NCI-H345 (cell line): ENCODE measurements around the gene TTLL5.
"Not testable (repeated sequence)": the region's sequence is repeated elsewhere in the genome, so short reads cannot be mapped to it uniquely, and the experiment has no call there.

ENCODE experiments used
- DNase-seq: peaks from one replicate; lab custom pipeline; 2025; lab: John Stamatoyannopoulos, UW

TTLL5 gene

DNA sequence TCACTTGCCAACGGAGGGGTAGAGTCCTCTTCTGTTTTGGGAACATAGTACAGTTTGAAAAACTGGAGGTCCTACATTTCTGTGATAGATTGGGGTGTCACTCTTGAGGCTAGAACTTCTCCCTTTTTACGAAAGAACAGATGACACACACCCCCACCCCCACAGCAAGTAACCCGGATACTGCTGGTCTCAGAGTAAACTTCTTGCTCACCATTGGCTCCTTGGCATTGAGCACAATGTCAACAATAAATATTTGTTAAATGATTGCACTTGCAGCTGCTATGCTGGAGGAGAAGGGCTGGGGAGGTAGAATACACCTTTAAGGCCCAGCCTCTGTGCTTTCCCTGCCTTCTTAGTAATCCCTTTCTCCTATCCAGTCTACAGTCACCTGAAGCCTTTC is 170.9 kb downstream of the TTLL5 start:
- DNase-seq = no peak

DNA sequence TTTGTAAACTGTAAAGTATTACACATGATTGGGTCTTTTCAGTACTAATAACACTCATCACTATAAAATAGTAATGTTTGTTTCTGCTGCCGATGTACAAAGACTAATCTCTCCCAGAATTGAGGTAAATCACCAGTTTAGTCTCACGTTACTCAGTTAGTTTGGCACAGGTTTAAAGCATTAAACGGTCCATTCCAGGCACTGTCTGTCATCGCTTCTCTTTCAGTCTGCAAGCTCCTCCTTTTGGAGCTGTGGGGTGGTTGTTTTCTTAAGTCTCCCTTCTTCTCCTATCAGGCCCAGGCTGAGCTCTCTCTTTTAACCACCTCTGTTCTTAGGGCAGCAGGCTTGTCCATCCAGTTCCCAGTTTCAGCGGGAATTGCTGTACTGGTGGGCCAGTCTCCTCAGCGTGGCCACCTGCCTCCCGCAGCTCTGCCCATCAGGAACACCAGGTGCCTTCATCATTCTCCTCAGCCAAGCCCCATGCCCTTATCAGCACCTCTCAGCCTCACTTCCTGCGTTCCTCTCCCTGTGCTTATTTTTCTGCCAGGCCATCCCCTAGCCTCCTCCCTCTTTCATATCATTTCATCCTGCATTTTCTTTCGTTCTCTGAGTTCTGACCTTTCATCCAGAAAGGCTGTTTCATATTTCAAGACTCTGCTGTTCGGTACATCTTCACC is 171.7 kb downstream of the TTLL5 start:
- DNase-seq = no peak

DNA sequence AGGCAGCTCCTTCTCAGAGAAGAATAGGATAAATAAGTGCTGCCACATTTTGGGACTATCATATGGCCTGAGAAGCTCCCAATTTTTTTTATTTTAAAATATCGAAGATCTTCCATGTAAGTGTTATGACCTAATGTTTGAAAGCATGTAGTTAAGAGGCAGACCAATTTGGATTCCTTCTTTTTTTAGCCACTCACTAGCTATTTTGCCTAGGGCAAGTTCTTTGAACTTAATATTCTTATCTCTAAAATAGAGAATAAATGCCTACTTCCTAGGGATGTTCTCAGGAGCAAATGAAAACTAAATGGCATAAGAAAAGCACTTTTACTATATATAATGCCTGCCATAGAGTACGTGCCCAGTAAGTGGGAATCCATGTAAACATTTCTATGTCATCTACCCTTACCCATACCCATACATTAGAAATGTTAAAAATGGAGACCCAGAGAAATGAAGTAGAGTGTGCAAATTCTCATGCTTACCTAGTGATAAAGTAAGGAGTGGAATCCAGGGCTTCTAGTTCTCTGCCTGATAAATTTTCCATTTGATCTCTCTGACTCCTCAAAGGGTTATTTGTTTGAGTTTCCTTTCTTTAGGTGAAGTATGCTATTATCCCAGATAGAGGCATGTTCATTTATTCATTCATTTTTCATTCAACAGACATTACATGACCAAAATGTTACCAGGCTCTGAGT is 172.4 kb downstream of the TTLL5 start:
- no peak for DNase-seq

- no peak for DNase-seq
Measured at GRCh38 chr14:75835156-75835725, 174.2 kb downstream of the TTLL5 start.

DNA sequence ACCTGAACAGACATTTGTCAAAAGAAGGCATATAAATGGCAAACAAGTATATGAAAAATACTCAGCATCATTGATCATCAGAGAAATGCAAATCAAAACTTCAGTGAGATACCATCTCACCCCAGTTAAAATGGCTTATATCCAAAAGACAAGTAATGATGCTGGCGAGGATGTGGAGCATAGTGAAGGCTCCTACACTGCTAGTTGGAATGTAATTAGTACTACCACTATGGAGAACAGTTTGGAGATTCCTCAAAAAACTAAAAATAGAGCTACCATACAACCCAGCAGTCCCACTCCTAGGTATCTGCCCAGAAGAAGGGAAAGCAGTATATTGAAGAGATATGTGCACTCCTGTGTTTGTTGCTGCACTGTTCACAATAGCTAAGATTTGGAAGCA is 174.7 kb downstream of the TTLL5 start:
- no peak for DNase-seq

- no peak for DNase-seq
Measured at GRCh38 chr14:75837151-75837787, 176.2 kb downstream of the TTLL5 start.

- DNase-seq = no peak
Measured at GRCh38 chr14:75840911-75841310, 179.9 kb downstream of the TTLL5 start.

- DNase-seq = no peak
Measured at GRCh38 chr14:75842551-75842950, 181.5 kb downstream of the TTLL5 start.

GRCh38 chr14:75844486-75844885 is 183.4 kb downstream of the TTLL5 start:
- DNase-seq = no peak

DNA sequence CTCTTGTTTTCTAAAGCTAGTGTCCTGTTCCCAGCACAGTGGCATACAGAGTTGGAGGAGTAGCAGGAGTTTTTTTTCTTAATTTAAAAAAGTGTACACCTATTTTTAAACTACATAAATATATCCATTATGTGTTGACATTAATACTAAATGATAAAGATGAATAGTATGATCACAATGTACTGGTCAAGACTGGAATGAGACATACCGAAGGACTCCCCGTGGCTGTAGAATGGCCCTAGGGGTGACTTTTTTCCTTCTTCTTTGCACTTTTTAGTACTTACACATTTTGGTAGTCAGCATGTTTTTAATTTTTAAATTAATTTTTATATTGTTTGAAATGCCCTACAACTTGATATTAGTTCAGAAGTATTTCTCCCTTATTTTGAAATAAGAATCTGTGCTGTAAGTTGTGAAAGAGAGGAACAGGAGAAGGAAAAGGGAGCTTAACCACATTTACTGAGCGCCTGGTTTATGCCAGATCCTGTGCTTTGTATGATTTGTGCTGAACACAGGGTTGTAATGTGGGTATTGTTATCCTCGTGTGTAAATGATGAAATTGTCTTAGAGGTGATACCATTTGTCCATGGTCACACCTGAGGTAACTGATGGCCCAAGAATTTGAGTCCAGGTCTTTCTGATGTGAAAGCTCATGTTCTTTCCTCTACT is 184.2 kb downstream of the TTLL5 start:
- no peak for DNase-seq

DNA sequence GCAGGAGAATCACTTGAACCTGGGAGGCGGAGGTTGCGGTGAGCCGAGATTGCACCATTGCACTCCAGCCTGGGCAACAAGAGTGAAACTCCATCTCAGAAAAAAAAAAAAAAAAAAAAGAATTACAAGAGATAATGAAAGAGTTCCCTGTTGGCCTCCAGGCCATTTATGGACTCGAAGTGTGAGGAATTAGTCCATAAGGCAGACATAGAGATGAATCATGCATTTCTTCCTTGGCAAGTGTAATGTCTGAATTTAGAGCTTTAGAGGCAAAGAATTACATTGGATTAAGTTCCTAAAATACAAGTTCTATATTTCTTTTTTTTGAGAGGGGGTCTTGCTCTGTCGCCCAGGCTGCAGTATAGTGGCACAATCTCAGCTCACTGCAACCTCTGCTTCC is 185.6 kb downstream of the TTLL5 start:
- not testable (repeated sequence) for DNase-seq

- DNase-seq = no peak
Measured at GRCh38 chr14:75847584-75847983, 186.5 kb downstream of the TTLL5 start.

- no peak for DNase-seq
Measured at GRCh38 chr14:75848167-75848913, 187.3 kb downstream of the TTLL5 start.

- DNase-seq = no peak
Measured at GRCh38 chr14:75849300-75849895, 188.4 kb downstream of the TTLL5 start.

GRCh38 chr14:75851574-75851866 is 190.5 kb downstream of the TTLL5 start:
- no peak for DNase-seq

- DNase-seq = no peak
Measured at GRCh38 chr14:75854111-75854799, 193.2 kb downstream of the TTLL5 start.

DNA sequence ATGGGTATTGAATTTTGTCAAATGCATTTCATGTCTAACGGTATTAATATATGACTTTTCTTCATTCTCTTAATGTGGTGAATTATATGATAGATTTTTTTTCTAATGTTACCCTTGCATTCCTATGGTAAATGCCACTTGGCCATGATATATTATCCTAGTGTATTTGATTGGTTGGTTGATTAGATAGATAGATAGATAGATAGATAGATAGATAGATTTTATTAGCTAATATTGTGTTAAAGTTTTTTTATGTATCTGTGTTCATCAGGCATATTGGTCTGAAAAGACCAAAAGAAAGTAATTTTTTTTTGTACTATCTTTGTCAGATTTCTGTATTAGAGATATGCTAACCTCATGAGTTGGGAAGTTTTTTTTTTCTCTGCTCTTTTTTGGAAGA is 196.2 kb downstream of the TTLL5 start:
- no peak for DNase-seq

DNA sequence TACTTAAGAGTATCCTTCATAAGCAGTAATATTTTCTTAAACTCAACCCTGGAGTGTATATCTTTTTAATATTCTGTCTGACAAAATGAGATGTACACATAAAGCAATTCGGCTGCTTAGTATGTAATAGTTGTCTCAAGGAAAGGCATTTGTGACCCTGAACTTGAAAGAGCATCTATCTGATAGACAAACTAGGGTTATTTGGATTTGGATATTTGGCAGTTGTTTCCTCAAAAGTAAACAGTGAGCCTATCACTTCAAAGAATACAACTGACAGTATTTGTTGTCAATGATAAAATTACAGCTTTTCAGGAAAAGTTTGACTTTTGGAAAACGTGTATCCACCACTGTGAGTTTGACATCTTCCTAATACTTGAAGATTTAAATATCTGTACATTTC is 197.3 kb downstream of the TTLL5 start:
- DNase-seq = no peak

GRCh38 chr14:75859746-75860145 is 198.7 kb downstream of the TTLL5 start:
- DNase-seq = no peak

- DNase-seq = no peak
Measured at GRCh38 chr14:75860561-75861160, 199.6 kb downstream of the TTLL5 start.
